Renal cortical epithelial cell (primary cell): ENCODE data around the gene RAD50. TPM values are rescaled to one million over a fixed set of nuclear protein-coding genes. Genes with fewer than 3 reads are reported as not detected.
"Not testable (repeated sequence)": the region's sequence is repeated elsewhere in the genome, so short reads cannot be mapped to it uniquely, and the experiment has no call there.

ENCODE experiments used
- DNase-seq: peaks from one replicate; pipeline ENCODE4 v3.0.0-alpha.2; 2011; ENCODE audit warnings: low read depth
- total RNA-seq: library from RNA; depleted of rRNA; stranded (reverse); fragments of >200 nt; gene quantifications from 2 replicates; pipeline ENCODE4 v1.2.3, GENCODE V29; 2014

RAD50 gene
- total RNA-seq, 1 donor from 2014 or later = 58.0 TPM

DNA sequence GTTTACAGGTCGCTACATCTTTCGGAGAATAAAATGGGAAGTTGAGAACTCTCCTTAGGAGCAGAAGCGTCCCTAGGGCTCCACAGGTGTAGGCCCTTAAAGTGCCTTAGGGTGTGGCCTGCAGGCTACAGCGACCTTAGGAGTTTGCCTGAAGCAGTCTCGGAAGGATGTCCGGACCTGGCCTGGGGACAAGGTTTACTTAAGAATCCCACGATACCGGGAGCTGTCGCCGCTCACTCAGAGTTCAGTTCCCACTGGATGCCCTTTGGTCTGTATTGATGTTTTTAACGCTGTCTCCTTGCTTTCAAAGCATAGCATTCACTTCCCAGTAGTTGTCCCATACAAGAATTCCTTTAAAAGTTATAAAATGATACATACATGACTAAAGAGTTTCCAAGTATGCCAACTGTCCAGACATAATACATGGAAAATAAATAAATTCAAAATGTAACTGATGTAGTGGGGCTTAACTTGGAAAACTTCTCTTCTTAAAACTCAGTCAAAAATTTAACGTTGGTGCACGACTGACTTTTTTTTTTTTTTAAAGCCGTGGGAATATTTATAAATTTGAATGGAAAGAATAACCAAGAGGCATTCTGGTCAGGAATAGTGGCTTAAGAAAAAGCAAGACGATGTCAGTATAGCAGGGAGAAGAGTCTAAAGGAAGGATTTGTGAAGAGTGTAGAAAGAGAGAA is 848 bp downstream of the RAD50 start:
- DNase-seq = peak; percentile 40

DNA sequence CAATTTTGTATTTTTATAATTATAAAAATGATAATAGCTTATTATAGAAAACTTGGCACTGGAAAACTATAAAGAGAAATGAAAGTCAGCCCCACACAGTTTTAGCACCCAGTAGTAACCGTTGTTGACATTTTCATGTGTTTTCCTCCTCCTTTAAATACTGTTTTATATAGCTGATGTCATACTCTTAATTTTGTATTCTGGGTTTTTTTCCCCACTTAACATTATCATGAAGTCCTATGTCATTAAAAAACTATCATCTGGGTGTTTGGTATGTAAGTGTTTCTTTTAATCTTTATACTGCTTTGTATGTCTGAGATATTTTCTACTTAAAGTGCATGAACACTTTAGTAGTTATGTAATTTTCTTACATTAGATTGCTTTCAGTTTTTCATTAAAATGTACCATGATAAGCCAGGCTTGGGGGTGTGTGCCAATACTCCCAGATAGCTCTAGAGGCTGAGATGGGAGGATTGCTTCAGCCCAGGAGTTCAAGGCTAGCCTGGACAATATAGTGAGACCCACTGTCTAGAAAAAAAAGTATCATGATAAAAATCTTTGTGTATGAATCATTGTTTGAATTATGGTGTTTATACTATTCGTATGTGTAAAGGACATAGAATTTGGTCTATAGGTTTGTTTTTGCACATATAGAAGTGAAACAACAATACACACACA is 2.7 kb downstream of the RAD50 start:
- no peak for DNase-seq

DNA sequence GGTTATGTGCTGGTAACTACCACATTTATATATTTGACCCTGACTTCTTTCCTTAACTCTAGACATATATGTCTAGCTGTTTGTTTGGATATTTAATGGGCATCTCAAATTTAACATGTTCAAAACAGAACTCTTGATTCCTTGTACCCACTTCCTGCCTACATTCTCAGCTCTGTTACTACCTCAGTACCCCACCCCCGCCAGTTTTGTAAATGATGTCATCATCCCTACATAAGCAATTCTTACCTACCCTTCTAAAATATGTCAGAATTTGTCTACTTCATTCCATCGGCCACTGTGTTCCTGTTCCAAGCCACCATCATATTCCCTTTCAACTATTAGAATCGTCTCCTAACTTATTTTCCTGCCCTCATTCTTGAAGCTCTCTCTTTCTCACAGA is 4.8 kb downstream of the RAD50 start:
- DNase-seq = no peak

DNA sequence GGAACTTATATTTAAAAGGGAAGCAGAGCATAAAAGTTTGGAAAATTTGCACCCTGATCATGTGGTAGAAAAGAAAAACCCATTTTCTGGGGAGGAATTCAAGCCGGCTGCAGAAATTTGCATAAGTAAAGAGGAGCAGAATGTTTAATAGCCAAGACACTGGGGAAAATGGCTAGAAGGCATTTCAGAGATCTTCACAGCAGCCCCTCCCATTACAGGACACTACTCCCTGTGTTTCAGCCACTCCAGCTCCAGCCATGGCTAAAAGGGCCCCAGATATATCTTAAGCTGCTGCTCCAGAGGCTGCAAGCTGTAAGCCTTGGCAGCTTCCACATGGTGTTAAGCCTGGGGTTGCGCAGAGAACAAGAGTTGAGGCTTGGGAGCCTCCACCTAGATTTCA is 7.8 kb downstream of the RAD50 start:
- not testable (repeated sequence) for DNase-seq

DNA sequence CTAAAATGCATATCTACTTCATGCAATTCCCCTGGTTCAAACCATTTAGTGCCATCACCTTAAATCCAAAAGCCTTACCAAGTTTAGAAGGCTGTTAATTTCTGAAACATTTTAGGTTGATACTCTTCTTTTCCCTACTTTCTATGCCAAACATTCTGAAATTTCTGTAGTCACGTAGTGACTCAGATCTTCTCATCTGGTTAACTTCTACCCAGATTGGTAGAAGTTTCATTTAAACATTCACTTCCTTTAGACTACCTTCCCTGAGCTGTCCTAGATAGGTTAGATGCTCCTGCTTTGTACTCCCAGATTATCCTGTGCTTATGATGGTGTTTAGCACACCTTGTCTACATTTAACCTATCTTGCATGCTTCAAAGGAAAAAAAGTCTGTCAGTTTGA is 9.9 kb downstream of the RAD50 start:
- no peak for DNase-seq

DNA sequence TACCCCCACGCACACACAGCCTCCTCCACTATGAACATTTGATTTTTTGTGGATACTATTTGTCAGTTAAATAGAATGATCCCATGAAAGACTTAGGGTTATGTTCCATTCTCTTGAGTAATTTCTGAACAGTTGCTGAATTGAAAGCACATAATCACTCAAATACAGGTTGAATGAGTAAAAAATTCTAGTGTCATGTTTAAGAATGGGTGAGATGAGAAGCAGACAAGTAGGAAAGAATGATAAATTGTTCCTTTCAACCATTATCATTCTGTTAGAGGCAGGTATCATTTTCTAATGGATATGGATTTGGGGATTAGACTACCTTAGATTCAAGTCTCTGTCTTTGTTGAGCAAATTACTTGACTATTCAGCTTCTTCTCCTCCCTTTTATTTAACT is 19.3 kb downstream of the RAD50 start:
- no peak for DNase-seq

DNA sequence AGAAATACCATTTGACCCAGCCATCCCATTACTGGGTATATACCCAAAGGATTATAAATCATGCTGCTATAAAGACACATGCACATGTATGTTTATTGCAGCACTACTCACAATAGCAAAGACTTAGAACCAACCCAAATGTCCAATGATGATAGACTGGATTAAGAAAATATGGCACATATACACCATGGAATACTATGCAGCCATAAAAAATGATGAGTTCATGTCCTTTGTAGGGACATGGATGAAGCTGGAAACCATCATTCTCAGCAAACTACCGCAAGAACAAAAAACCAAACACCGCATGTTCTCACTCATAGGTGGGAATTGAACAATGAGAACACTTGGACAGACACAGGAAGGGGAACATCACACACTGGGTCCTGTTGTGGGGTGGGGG is 27.8 kb downstream of the RAD50 start:
- DNase-seq = not testable (repeated sequence)

DNA sequence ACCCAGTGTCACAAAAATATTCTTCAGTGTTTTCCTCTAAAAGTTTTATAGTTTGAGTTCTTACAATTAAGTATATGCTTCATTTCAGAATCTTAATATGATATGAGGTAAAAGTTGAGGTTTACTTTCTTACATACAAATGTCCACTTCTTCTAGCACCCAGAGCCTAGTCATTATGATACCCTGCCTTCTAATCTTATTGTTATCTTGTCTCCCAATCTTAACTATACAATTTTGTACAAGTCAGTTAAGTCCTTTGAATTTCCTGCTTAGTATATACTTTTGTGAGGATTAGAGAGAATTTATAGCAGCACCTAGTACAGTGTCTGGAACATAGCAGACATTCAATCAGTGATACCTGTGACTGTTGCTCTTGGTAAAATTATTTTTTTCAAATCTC is 29.3 kb downstream of the RAD50 start:
- DNase-seq = no peak

DNA sequence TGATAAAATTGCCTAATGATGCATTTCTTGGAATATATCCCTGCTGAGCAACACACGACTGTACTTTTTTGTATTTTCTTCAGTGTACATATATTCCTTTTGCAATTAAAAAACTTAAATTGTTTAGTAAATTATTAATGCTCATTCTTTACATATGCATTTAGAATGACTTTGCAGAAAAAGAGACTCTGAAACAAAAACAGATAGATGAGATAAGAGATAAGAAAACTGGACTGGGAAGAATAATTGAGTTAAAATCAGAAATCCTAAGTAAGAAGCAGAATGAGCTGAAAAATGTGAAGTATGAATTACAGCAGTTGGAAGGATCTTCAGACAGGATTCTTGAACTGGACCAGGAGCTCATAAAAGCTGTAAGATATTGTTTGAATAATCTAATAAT is 32.7 kb downstream of the RAD50 start:
- DNase-seq = no peak

DNA sequence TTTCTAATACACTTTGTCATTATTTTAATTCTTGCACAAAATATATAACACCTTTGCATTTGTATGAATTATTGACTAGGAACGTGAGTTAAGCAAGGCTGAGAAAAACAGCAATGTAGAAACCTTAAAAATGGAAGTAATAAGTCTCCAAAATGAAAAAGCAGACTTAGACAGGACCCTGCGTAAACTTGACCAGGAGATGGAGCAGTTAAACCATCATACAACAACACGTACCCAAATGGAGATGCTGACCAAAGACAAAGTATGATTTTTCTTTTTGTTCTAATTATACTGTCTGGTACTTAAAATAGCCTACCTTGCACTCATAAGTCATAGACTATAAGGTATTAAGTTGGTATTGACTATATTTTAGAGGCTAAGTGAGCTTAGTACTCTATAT is 34.4 kb downstream of the RAD50 start:
- DNase-seq = no peak

DNA sequence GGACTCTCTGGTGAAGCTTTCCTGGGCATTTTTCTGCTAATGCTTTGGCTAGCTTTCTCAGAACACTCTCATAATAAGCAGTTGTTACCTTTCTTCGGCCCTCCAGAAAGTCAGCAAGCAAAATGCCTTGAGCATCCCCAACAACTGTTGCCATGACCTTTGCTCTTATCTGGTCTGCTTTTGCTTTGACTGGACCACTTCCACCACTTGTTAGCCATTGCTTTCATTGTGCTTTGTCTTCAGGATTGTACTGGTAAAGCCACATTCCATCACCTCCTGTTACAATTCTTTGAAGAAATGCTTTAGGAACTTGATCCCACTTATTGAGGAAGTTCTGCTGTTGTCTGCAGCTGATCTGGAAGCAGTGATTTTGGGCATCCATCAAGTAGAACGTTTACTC is 35.7 kb downstream of the RAD50 start:
- peak; percentile 36 for DNase-seq

DNA sequence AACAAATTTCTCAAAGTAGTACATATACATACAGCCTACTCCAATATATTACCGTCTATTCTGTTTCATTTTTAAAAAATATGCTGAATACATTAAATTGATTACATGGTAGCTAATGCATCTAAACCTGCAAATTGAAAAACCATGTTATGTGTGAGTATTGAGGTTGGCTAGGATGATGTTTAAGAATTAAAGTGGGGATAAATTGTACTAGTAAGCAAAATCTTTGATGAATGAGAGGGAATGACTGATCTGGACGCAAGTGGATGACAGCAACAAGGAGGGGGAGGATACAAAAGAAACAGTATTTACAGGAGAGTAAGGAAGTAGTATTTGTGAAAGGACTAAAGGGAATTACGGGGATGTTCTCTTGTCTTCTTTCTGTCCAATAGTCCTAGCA is 37.4 kb downstream of the RAD50 start:
- no peak for DNase-seq

DNA sequence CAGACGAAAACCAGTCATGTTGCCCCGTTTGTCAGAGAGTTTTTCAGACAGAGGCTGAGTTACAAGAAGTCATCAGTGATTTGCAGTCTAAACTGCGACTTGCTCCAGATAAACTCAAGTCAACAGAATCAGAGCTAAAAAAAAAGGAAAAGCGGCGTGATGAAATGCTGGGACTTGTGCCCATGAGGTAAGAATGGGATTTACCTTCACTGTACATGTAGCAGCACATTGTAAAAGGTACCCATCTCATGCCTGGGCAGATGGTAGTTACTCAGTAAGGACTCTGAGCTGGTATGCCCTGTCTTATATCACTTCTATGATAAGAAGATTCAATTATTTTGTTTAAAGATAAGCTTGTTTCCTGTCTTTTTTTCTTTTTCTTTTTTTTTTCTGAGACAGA is 38.8 kb downstream of the RAD50 start:
- no peak for DNase-seq

DNA sequence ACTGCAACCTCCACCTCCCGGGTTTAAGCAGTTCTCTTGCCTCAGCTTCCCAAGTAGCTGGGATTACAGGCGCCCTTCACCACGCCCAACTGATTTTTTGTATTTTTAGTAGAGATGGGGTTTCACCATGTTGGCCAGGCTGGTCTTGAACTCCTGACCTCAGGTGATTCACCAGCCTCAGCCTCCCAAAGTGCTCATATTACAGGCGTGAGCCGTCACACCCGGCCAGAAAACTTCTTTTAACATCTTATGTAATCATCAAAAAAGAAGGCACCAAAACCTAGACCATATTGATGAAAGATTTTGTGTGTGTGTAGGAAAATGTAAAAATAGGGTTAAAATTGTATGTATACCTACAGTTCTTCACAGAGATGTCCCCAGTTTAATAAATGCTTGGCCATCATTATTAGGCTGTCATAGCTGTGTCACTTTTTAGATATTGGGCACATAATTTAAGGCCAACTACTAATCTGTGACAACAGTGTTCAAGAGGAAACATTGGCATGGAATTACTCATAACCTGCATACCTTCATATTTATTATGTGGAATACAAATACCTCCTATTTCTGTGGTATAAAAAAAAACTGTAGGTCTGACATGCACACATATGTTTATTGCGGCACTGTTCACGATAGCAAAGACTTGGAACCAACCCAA is 44.4 kb downstream of the RAD50 start:
- DNase-seq = no peak

DNA sequence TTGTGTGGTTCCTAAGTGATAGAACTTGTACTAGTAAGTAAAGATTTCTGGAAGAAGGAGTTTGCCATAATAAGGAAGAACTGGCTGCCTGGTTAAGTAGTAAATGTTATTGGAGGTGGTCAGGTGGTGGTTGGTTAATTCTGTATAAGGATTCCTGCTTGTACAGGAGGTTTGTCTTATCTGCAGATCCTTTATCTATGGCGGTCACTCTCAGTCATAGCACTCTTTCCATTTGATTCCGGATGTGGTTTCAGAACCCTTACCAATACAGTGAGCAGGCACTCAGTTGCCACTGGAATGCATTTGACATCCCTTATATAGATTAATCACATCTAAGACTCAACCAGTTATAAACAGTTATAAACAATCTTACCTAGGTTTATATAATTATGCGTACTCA is 50.3 kb downstream of the RAD50 start:
- no peak for DNase-seq

DNA sequence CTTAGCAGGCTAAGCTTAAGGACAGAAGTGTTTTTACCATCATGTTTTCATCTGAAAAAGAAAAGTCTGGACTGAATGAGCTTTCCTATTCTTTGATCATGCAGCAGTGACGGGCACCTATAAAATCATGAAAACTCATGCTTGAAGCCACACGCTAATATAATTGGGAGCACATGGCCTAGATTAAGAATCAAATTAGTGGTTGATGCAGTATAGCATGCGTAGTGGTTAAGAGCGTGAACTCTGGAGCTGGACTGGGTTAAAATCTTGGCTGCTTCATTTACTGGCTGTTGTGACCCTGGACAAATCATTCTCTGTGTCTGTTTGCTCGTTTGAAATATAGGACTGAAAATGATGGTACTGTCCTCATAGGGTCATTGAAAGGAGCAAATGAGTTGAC is 51.3 kb downstream of the RAD50 start:
- no peak for DNase-seq

DNA sequence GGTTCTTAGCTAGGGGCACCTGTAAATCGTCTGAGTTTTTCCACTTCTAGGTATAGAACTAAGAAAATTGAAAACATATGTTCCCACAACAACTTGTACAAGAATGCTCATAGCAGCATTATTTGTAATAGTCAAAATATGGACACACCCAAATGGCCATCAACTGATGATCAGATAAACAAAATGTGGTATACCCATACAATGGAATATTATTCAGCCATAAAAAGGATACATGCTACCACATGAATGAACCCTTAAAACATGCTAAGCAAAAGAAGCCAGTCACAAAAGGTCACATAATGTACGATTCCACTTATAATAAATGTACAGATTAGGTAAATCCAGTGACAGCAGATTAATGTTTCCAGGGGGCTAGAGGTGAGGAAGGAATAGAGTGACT is 55.2 kb downstream of the RAD50 start:
- no peak for DNase-seq

DNA sequence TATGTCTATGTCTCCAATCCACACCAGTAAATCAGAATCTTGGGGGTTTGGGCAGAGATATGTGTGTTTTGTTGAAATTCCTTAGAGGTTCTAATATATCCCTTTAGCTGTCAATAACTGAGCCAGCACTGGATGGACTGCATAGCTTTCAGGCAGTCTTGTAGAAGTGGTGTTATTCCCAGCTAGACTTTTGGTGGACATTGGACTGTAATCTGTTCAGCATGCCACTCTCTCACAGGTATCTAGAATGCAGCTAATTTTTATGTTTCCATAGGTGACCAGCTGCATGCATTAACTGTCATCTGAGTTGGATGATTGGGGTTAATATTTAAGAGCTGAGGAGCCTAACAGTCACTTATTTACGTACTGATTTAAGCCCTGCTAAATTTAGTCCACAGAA is 56.1 kb downstream of the RAD50 start:
- DNase-seq = no peak

DNA sequence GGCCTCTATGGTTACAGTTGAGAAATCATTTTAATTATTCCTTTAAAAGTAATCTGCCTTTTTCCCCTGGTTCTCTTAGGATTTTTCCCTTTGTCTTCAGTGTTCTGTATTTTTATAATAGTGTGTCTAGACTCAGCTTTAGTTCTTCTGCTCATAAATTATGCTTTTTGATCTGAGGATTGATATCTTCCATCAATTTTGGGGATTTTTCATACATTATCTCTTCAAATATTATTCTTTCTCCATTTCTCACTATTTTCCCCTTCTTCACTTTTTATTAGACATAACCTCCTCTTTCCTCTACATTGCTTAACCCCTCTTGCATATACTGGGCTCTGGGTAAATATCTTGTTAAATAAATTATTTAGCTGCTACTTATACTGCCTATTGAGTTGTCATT is 64.9 kb downstream of the RAD50 start:
- no peak for DNase-seq

DNA sequence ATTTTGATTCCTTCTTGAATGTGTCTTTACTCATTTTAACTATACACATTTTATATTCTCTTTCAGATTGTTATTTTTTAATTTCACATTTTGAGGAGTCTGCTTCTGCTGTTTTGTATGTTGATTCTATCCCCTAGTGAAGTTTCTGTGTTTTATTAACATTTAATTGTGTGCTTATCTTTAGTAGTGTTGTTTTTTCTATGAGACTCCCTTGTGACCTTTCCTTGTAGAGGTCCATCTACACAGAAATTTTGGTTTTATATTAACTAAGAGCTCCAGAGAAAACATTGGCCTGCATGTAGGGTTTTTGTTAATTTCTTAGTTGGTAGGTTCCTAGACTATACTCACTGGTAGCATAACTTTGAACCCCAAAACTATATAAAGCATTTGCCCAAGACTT is 65.8 kb downstream of the RAD50 start:
- DNase-seq = peak; percentile 35

DNA sequence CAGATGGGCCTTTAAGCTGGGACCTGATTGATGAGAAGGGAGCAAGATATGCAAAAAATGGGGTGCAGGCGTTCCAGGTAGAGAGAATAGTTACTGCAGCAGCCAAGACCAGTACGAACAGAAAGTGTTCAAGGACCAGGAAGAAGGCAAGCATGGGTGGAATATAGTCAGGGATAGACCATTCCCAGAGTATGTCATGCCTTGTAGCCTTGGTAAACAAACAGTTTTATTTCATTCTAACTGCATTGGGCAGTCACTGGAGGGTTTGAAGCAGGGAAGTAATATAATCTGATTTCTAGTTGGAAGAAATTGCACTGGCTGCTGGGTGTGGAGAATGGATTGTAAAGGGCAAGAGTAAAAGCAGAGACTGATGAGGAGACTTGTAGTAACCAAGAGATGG is 70.7 kb downstream of the RAD50 start:
- DNase-seq = no peak

DNA sequence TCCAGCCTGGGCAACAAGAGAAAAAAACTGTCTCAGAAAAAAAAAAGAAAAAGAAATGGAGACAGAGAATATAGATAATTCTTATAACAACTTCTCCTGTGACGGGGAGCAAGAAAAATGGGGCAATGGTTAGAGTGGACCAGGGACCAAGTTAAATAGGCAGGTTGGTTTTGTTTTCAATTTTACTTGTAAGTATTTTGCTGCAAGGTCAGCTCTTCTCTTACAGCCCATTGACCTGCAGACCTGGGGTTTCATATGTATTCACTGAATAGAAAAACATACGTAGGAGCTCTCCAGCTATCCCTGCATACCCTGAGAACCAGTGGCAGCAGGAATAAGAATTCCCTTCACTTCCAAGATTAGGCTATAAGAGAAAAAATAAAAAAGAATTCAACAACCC is 72.0 kb downstream of the RAD50 start:
- no peak for DNase-seq

DNA sequence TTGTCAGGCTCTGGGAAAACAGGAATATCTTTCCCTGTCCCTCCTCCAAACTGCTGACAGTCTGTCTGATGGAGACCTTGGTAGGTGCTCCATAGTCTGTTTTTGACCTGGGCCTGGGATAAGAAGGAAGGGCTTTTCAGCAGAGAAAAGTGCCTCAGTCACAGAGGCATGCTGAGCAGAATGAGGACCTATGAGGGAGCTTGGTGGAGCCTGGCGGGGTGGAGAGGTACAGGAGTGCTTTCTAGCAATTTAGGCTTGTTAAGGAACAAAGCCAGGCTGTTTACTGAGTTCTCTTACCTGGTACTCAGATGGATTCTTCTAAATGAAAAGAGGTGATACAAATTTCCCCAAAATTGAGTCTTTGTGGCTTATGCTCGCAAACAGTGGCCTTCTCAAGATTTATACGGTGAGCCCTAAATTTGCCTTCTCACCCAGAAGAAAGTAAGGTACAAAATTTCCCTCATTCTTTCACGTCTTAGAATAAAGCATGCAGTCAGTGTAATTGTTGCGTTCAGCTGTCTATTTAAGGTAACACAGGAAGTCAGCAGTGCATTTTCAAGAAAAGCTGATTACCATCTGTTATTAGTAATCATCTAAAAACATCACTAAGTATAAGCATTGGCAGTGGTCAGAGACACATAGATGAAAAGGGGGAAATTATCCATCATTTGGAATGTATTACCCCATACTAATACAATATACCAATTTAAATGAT is 72.6 kb downstream of the RAD50 start:
- no peak for DNase-seq
